ENCODE measurements around the gene SLC35B1.
"Not testable (repeated sequence)": the region's sequence is repeated elsewhere in the genome, so short reads cannot be mapped to it uniquely, and the experiment has no call there.

Gene SLC35B1

DNA sequence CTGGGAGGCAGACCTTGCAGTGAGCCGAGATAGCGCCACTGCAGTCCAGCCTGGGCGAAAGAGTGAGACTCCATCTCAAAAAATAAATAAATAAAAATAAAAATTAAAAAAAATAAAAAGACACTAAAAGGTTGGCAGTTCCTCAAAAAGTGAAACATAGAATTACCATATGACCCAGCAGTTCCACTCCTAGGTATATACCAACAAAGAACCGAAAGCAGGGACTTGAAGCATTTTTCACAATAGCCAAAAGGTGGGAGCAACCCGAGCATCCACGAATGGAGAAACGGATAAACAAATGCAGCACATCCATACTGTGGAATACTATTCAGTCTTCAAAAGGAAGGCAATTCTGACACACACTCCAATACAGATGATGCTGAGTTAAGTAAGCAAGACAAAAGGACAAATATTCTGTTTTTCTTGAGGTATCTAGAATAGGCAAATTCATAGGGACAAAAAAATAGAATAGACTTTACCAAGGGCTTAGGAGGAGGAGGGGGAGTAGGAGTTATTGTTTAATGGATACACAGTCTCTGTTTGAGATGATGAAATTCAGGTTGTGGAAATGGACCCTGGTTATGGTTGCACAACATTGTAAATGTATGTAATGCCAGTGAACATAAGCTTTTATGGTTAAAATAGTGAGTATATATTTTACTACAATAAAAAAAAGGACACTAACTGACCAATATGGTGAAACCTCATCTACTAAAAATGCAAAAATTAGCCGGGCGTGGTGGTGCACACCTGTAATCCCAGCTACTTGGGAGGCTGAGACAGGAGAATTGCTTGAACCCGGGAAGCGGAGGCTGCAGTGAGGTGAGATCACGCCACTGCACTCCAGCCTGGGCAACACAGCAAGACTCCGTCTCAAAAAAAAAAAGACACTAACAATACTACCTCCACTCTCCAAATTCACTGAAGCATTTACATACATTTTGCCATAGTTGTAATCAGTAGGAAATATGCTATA, 27.0 kb upstream of the SLC35B1 start:
- no peak for DNase-seq

DNA sequence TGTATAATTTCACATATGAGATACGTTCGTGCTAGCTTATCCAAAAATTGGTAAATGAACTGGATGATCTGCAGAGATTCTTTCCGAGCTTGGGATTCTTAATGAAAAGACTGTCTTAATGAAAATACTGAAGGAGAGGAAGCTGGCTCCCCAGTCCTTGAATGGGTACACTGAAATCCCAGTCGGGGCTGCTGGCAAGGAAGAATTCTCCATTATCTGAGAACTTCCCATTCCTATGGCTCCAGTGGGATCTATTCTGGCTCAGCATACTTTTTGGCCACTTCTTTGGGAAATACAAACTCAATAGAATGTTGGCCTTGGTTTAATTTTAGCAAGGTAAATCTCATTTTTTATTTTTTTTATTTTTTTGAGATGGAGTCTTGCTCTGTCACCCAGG, 23.7 kb upstream of the SLC35B1 start:
- DNase-seq: no peak

DNA sequence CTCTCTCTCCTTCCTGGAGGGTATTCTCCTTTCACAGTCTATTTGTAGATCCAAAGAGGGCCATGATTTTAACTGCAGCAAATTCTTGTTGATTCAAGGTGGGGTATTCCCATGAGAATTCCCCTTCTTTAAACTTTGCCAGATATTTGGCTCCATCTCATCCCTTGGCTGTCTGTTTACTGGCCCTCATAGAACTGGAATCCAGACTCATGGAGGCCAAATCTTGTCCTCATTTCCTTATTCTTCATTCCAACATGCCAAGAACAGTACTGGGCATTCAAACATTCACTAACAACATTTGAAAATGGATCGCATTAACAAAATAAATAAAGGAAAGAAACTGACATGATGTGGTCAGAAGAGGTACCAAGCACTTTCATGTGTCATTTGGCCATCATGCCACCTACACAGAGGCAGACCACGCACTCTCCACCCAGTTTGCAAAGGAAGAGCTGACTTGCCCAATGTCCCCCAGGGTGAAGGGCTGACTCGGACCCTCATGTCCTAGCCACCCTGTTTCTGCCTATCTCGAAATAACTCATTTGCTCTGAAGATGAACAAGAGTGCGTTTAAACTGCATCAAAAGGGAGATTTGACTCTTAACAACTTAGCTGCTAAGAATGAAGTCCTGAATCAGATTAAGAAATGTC, 23.1 kb upstream of the SLC35B1 start:
- DNase-seq: no peak

DNA sequence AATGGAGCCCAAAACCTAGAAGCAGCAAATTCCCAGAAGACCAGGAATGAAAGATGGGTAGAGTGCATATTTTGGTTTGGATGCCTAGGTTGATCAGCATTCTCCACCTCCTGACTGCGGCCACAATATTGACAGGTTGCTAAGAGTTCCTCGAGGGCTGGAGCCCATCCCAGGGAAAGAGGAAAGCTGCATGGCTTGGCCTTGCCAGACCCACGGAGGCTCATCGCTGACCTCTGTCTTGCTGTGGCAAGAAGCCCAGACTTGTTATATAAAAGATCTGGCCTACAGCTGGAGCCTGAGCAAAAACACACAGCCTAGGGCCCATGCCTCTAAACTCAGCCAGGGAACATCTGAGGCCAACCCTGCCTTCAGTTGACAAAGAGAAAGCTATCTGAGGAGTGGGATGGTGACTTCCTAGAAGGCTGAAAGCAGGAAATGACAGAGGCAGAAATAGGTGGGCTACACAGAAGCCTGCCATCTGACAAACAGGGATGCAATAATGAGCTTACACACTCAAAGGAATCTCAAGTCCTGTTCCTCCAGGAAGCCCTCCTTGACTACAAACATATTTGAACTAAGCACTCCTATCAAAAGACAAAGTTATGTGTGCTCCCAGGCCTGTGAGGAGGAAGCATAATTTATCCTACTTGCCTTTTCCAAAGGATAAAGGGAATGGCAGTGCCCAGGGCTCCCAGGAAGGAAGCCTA, 22.5 kb upstream of the SLC35B1 start:
- no peak for DNase-seq

DNA sequence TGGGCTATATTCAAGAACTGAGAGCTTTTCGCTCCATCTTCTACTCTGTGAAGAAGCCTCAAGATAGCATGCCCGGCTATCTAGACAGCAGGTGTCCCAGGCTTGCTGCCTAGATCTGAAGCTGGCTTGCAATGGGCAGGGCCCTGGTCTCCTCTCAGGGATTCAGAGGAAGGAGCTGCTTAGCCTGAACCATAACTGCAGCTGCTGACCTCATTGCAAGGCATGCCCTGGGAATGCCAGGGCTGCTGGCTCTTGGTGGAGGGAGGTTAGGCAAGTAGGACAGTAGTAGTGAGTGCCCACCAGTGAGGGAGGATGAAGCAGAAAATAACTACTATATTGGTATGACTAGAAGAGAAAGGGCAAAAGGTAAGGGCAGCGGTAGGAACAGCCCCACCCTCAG, 21.3 kb upstream of the SLC35B1 start:
- DNase-seq: no peak

DNA sequence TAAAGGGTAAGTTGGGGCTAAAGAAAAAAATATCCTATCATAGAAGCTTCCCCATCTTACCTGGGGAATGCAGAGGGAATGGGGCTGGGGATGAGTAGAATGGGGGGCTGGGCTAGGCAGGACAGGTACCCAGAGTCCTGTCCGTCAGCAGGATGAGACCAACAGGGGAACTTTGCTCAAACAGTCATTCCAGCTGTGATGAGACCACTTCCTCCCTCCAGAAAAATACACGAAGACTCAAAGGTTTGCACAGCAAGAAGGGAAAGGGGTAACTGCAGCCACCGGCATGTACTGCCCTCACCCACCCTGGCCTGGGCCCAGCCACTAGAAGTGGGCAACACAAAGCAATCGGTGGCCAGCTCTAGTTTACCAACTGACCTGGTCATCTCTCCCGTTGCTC, 20.7 kb upstream of the SLC35B1 start:
- no peak for DNase-seq

DNA sequence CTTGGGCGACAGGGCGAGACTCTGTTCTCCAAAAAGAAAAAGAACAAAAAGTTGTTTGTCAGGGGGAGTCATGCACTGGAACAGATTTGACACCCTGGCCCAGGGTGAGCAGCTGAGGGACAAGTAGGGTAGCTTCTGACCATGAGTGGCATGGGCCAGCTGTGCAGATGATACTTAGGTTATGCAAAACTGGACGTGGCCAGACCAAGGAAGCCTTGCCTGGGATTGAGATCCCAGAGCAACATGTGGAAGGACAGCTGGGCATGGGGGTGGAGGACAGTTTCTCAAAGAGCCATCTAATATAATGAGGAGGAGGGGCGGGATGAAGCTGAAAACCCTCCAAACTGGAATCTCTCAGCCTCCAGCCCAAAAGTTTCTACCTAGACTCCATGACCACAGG, 19.6 kb upstream of the SLC35B1 start:
- no peak for DNase-seq

DNA sequence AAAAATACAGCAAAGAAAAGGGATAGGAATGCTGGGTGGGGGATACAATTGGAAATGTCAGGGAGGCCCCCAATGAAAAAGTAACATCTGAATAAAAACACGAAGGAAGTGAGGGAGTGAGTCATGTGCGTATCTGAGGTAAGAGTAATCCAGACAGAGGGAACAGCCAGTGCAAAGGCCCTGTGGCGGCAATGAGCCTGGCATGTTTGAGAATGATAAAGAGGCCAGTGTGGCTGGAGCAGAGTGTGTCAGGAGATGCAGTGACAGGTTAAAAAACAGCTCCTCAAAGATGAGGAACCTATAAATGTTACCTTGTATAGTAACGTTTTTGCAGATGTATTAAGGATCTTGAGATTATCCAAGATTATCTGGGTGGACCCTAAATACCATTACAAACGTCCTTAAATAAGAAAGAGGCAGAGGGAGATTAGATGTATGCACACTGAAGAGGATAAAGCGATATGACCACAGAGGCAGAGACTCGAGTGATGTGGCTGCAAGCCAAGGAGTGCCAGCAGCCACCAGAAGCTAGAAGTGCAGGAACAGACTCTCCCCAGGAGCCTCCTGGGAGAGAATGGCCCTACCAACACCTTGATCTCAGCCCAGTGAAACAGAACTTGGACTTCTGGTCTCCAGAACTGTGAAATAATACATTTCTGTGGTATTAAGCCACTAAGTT, 17.8 kb upstream of the SLC35B1 start:
- no peak for DNase-seq

DNA sequence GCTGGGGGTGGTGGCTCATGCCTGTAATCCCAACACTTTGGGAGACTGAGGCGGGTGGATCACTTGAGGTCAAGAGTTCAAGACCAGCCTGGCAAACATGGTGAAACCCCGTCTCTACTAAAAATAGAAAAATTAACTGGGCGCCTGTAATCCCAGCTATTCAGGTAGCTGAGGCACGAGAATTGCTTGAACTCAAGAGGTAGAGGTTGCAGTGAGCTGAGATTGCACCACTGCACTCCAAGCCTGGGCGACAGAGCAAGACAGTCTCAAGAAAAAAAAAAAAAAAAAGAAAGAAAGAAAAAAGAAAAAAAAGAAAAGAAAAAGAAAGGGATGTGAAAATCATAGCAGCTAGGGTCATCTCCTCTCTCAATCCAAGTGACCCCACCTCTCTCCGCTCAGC, 16.8 kb upstream of the SLC35B1 start:
- DNase-seq: not testable (repeated sequence)

DNA sequence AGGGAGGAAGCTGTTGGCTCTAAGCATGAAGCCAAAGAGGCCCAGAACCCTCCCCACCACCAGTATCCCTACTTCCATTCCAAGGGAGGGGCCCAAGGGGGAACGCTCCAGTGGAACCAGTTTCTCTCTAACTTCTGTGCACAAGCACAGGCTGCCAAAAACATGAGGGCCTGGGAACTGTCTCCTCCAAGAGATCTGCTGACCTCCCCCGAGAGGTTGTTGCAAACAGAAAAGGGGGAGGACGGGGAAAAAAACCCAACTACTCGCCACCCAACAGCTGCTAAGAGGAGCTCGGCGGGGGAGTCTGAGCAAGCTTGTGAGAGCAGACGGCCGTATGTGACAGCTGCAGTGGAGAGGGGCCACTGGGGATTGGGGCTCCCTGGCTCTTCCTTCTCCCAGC, 15.7 kb upstream of the SLC35B1 start:
- DNase-seq: no peak

DNA sequence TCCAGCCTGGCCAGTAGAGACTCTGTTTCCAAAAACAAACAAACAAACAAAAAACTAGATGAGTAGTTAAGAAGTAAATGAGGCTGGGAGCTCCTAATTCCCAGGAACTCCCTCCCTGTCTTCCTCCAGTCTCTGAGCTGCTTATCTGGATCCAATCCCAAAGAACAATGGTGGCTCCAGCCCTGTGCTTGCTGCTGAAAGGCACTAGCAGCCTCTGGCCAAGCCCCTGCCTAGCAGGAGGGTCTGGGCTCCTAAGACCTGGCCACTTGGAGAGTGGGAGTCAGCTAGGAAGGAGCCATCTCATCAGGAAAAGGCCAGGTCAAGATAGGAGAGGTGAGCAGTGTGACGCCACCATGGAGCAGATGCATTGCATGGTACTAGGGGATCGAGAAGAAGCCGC, 14.3 kb upstream of the SLC35B1 start:
- no peak for DNase-seq

DNA sequence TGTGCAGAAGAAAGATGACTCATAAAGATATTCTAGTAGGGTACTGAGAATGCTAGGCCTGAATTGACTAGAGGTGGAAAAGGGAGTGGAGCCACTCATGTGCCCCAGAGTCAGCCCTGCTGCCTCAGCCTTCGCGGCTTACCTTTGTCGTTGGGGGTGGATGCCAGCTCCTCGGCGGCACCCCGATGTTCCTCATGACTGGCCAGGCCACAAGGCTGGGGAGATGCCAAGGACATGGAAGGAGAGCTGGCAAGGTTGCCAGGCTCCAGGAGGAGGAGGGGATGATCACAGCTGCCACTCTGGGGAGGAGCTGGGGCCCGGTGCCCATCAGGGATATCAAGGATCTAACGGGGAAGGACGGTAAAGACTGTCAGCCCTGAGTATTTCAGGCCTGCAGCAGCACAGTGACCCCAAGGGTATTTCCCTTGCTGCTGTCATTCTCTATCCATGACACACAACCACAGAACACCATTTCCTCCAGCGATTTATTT, 9.7 kb upstream of the SLC35B1 start:
- DNase-seq: no peak

DNA sequence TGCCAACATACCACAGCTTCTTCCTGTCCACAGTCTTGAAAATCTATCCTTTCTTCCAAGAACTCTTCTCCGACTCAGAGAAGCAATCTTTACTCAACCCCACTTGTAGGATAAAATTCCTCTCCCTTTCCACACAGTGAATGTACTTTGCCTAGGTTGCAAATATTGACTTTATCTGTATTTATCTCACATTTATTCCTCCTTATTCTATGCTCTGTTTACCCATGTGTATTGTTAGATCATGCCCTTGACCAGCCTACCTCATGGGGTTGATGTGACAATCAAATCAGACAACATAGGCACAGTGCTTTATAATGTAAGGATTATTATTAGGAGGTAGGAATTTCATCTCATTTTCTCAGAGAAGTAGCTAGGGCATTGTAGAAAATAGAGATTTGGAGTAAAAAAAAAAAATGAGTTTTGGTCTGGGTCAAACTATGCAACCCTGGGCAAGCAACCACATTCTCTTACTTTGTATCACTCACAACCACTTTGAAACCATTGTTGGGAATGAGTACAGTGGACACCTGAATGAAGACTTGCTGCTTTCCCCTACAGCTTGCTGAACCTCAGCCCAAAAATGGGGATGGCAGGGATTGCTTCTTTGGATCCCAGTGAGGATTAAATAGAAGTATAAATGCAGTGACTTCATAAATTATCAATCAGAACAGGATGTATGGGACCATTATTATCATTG, 9.1 kb upstream of the SLC35B1 start:
- no peak for DNase-seq

DNA sequence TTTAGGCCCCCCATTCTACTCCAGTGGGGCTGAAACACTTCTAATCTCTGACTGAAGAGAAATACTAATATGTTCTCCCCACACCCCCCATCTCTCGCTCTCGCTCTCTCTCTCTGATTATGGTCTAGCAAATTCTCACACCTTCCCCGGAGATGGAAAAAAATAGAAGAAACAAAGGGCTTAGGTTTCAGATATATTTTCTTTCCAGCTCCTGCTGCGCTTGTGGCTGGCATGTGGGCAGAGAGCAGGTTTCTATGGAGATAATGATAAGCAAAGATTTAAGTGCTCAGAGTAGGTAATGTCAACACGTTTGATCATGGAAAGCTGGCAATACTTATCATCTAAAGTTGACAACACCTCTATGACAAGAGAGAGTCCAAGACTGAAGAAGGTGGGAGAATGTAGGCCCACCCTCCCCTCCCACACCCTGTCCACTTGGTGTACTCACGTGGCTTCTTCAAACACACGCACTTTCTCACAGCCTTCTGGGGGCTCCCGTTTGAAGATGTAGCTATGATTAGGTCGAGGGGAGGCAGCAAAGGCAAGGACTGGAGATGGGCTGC, 8.0 kb upstream of the SLC35B1 start:
- no peak for DNase-seq

DNA sequence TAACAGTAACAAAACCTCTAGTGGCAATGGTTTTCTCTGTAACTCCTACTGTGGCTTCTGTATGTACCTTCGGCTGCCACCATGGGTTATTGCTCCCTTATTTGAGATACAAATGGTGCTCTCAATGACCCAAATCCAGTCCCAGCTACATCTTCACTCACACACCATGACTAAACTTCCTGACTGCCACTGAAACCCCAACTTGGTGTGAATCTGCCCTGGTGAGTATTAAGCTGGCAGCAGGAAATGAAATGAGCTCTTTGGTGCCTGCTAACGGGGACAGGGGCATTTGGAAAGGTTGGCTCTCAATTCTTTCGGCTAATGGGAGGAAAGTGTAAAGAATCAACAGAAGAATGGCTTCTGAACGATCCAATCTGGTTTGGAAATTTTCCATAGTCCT, 7.5 kb upstream of the SLC35B1 start:
- DNase-seq: no peak

DNA sequence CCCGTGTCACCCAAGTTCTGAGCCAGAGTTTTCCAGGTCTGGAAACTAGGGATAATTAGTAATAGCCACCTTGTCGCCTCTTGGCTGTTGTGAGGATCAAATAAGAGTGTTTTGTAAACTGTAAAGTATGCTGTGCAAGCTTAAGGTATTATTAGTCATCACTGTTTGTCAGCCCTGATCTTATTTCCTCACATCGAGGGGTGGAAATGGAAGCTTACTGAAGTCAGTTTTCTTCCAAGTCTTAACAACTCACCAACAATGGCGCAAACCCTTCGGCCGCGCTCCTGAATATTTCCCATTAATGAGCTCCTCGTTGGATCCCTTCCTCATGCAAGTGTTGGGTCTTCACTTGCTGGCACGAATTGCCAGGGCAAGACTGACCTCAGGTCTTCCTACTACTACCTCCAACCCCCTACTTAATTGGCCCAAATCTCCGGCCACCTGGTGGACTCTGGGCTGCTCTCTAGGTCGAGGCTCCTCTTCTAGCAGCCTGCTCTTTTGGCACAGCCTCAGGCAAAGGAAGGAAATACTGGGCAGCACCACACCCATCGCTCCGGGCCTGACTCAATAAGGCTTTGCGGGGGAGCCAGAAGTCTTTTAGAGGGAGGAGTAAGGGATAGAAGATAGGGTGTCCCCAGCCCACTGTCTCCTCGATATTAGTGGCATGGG, 885 bp upstream of the SLC35B1 start:
- DNase-seq: no peak

DNA sequence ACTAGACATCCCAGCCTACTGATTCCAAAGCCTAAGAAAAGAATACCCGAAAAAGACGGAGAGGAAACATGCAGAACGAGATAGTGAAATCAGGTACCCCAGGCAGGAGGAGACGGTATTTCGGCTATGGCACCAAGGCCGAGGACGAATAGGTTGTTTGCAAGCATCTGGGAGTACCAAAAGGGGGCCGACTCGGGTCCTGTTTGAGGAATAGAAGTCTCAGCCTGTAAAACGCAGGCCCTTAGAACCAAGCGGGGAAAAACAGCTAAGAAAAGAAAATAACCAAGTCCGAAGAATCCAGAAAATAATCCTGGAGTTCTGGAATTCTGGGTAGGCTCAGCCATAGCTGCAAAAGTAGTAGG, 537 bp downstream of the SLC35B1 start:
- no peak for DNase-seq

DNA sequence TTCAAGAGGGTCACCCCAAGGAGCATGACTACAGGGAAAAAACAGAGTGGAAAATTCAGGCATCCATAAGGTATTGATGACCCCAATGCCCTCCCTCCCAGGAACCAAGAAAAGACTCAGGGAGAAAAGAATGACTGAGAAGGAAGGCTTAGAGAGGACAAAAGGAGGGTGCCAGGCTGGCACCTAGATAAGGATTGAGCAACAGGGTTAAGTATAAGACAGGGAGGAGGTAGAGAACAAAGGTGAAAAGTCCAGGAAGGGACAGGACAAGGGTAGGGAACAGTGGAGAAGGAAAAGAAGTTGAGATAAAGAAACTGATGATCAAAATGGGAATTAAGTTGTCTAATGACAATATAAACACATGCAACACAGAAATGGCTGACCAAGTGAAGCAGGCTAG, 2.5 kb downstream of the SLC35B1 start:
- DNase-seq: no peak

DNA sequence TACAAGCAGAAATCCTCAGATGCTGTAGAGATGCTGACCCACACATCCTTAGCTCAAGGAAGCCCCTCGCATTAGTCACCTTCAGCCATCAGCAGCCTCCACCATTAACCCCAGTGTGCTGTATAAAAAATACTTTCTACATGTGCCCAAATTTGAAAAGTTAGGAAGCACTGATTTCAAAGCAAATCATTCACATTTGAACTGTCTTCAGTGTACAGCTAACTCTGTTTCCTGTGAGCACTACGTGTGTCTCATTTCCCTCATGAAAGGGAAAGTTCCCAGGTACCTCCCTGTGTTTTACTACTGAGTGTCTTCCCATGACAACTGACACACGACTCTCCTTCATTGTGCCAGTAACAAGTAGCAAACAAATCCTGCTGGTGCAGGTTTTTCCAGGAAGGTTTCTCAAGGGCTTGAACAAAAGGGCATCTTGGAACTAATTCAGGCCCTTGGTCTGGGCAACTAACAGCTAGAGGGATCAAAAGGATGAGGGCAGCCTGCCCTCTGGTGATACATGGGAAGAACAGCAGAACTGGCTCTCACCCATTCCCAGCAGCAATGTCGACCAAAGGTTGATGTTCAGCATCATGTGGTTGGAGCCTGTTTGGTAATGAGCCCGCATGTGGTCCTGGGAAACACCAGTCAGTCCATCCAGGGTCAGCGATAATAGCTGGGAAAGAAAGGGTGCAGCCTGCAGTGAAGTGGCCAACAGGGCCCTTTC, 4.0 kb downstream of the SLC35B1 start:
- no peak for DNase-seq

DNA sequence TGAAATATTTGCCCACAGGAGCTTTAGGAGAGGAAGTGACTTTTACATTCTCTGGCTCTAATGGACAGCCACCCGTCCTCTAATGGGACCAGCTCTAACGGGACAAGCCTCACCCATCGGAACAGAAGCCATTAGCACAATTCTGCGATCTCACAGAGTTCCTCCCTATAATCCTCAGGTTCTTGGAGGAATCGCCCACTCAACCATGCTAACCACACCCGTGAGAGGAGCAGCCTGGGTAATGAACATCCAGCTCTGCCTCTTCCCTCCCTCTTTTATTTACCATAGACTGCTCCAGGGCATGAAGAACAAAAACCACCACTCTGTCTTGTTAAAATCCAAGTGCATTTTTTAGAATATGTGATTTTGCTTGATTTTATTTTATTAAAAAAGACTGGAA, 6.8 kb downstream of the SLC35B1 start:
- no peak for DNase-seq
